HepG2 (cell line): ENCODE measurements around the gene DKKL1. TPM values are rescaled to one million over a fixed set of nuclear protein-coding genes. Genes with fewer than 3 reads are reported as not detected.

Experiments used
- ATAC-seq: fragments of 200-7000 bp; cut with Tn5 transposase; 3 replicates; pipeline ENCODE4 v1.9.1; 2020; ENCODE audit warnings: mild to moderate bottlenecking, moderate library complexity
- BruUV-seq: library from RNA; stranded (reverse); fragments of 400-500 nt; replicated peaks from 2 replicates; lab custom pipeline; 2021; lab: Mats Ljungman, UMichigan
- CTCF ChIA-PET: fragments of 300-600 bp; formaldehyde crosslinking; extraction: SDS; loops from one replicate; lab custom pipeline; 2021; ENCODE audit warnings: low total read pairs, inconsistent platforms, low intra/inter-chr PET ratio; lab: Yijun Ruan, JAX
- POLR2A ChIA-PET: fragments of 350-600 bp; sonication (Branson Sonifier 250); formaldehyde crosslinking; loops from one replicate; lab custom pipeline; 2020; ENCODE audit warnings: antibody characterized with exemption, inconsistent platforms; lab: Yijun Ruan, JAX
- DNase-seq: peaks from one replicate; pipeline ENCODE4 v3.0.0-alpha.2; 2015; ENCODE audit warnings: low spot score
- FAIRE-seq: peaks from 3 replicates; lab custom pipeline; 2011; peaks lifted over from hg19 to GRCh38; lab: Jason Lieb, UNC
- H2AFZ ChIP-seq: one replicate; pipeline ENCODE4 v1.6.1; 2011; ENCODE audit warnings: low read length, inconsistent platforms
- H3K27ac ChIP-seq: fragments of 300-600 bp; 3 replicates; pipeline ENCODE4 v1.8.0; 2011; ENCODE audit warnings: mixed run types, mild to moderate bottlenecking, mixed read lengths, low read length, inconsistent platforms; ENCODE audit not compliant: insufficient read depth; ENCODE audit errors: extremely low read length
- H3K27me3 ChIP-seq, 2 experiments: fragments of 200-600 bp in 1 of 2; 2 replicates in 1 of 2; 3 replicates in 1 of 2; pipeline versions ENCODE4 v1.6.0 to v1.8.0; 2011; ENCODE audit warnings: low read length in 2 of 2, mild to moderate bottlenecking in 2 of 2, moderate library complexity in 2 of 2, inconsistent platforms in 1 of 2; ENCODE audit not compliant: insufficient read depth in 2 of 2, control insufficient read depth in 1 of 2
- H3K36me3 ChIP-seq, 2 experiments: fragments of 200-600 bp in 1 of 2; replicated peaks in 1 of 2; 2 replicates in 1 of 2; 3 replicates in 1 of 2; pipeline versions ENCODE4 v1.5.1 to v1.8.0; 2011; ENCODE audit warnings: low read length in 2 of 2, inconsistent platforms in 1 of 2; ENCODE audit not compliant: insufficient read depth in 2 of 2, control insufficient read depth in 1 of 2
- H3K4me1 ChIP-seq: 2 replicates; pipeline ENCODE4 v1.5.1; 2012; ENCODE audit warnings: low read length, inconsistent platforms; ENCODE audit not compliant: insufficient read depth
- H3K4me2 ChIP-seq: 2 replicates; pipeline ENCODE4 v1.6.0; 2011; ENCODE audit warnings: low read depth, low read length, inconsistent platforms
- H3K4me3 ChIP-seq, 3 experiments: fragments of 200-600 bp in 1 of 3; sonication (generic), shearing (Covaris generic) in 1 of 3; replicated peaks in 1 of 3; 2 replicates each; pipeline ENCODE4 v1.5.1; 2011 to 2016; ENCODE audit warnings: low read length in 3 of 3, inconsistent platforms in 2 of 3, low read depth in 2 of 3, mild to moderate bottlenecking in 2 of 3, control low read depth in 1 of 3, mixed read lengths in 1 of 3; ENCODE audit not compliant: insufficient read depth in 1 of 3
- H3K79me2 ChIP-seq: one replicate; pipeline ENCODE4 v1.6.1; 2011; ENCODE audit warnings: low read length, inconsistent platforms; ENCODE audit not compliant: insufficient read depth
- H3K9ac ChIP-seq: 2 replicates; pipeline ENCODE4 v1.6.0; 2011; ENCODE audit warnings: mild to moderate bottlenecking, low read depth, low read length, inconsistent platforms; ENCODE audit not compliant: insufficient read depth
- H3K9me3 ChIP-seq: 2 replicates; pipeline ENCODE4 v1.5.1; 2012; ENCODE audit warnings: mild to moderate bottlenecking, low read length
- H4K20me1 ChIP-seq: 2 replicates; pipeline ENCODE4 v1.6.0; 2011; ENCODE audit warnings: inconsistent platforms, mild to moderate bottlenecking, low read length, moderate library complexity; ENCODE audit not compliant: insufficient read depth
- CBX5 ChIP-seq: sonication (generic); formaldehyde crosslinking; IDR thresholded peaks from 2 replicates; pipeline ENCODE4 v1.4.0; 2020; ENCODE audit warnings: missing genetic modification reagents, borderline replicate concordance
- CC2D1A ChIP-seq: sonication (generic); formaldehyde crosslinking; IDR thresholded peaks from 2 replicates; pipeline ENCODE4 v1.8.1; 2023; ENCODE audit warnings: mild to moderate bottlenecking, missing genetic modification reagents
- DMAP1 ChIP-seq: IDR thresholded peaks from 2 replicates; pipeline ENCODE4 v1.6.1; 2016
- EEA1 ChIP-seq: sonication (generic); formaldehyde crosslinking; IDR thresholded peaks from 2 replicates; pipeline ENCODE4 v1.5.1; 2020; ENCODE audit warnings: mild to moderate bottlenecking, missing genetic modification reagents, borderline replicate concordance
- NFE2 ChIP-seq: sonication (generic); formaldehyde crosslinking; IDR thresholded peaks from 2 replicates; pipeline ENCODE4 v1.4.0; 2020; ENCODE audit warnings: missing genetic modification reagents
- NFRKB ChIP-seq: fragments of 450-650 bp; IDR thresholded peaks from 2 replicates; pipeline ENCODE4 v1.6.1; 2017
- REL ChIP-seq: sonication (generic); formaldehyde crosslinking; conservative IDR thresholded peaks from 2 replicates; pipeline ENCODE4 v1.8.0; 2022; ENCODE audit warnings: mild to moderate bottlenecking, missing genetic modification reagents, moderate library complexity
- REXO4 ChIP-seq: sonication (generic); formaldehyde crosslinking; IDR thresholded peaks from 2 replicates; pipeline ENCODE4 v1.8.0; 2022; ENCODE audit warnings: missing genetic modification reagents, mild to moderate bottlenecking, borderline replicate concordance
- SAFB2 ChIP-seq: sonication (generic); formaldehyde crosslinking; IDR thresholded peaks from 2 replicates; pipeline ENCODE4 v1.5.1; 2020; ENCODE audit warnings: missing genetic modification reagents, low read depth, mild to moderate bottlenecking, borderline replicate concordance
- ZNF75D ChIP-seq: sonication (generic); formaldehyde crosslinking; IDR thresholded peaks from 2 replicates; pipeline ENCODE4 v1.8.1; 2023; ENCODE audit warnings: missing genetic modification reagents, mild to moderate bottlenecking, borderline replicate concordance
- in situ Hi-C: cut with HindIII; loops from 2 replicates; pipeline ENCODE4 v1.10.0; 2017; ENCODE audit warnings: low pct_unique_long_range_greater_than_20kb; ENCODE audit not compliant: extremely low pct_ligation_motif_present
- intact Hi-C: fragments of 100-400 bp; cut with micrococcal nuclease; formaldehyde crosslinking; loops from one replicate; pipeline ENCODE4 v1.10.0; 2022; ENCODE audit not compliant: unreplicated experiment
- polyA plus RNA-seq, 8 experiments: library from polyadenylated mRNA; depleted of rRNA in 3 of 8; stranded (reverse) in 7 of 8; unstranded in 1 of 8; fragments of >200 nt; fragmentation: Illumina TruSeq in 4 of 8; extraction: Trizol in 4 of 8; gene quantifications; 2 replicates each; pipeline versions ENCODE4 v1.2.1 to v1.2.3, GENCODE V29; 2011 to 2016; ENCODE audit warnings: low read depth in 4 of 8, missing spikeins in 1 of 8, mixed read lengths in 1 of 8; ENCODE audit not compliant: insufficient read depth in 1 of 8
- total RNA-seq, 5 experiments: library from RNA; depleted of rRNA; stranded (reverse); fragments of >200 nt; fragmentation: Illumina TruSeq; extraction: Trizol; gene quantifications; 2 replicates each; pipeline ENCODE4 v1.2.3, GENCODE V29; 2016; ENCODE audit warnings: low read depth in 1 of 5
- TF ChIP-seq, protein P1 (sequence below): sonication (generic); formaldehyde crosslinking; IDR thresholded peaks from 2 replicates; pipeline ENCODE4 v1.4.0; 2020; ENCODE audit warnings: mild to moderate bottlenecking, missing genetic modification reagents
- TF ChIP-seq, protein P2 (sequence below): sonication (generic); formaldehyde crosslinking; IDR thresholded peaks from 2 replicates; pipeline ENCODE4 v1.8.1; 2023; ENCODE audit warnings: missing genetic modification reagents, inconsistent platforms, borderline replicate concordance
- TF ChIP-seq, protein P3 (sequence below): sonication (generic); formaldehyde crosslinking; IDR thresholded peaks from 2 replicates; pipeline ENCODE4 v1.5.0; 2020; ENCODE audit warnings: missing genetic modification reagents
- TF ChIP-seq, protein P4 (sequence below): sonication (generic); formaldehyde crosslinking; IDR thresholded peaks from 2 replicates; pipeline ENCODE4 v1.5.0; 2020; ENCODE audit warnings: mild to moderate bottlenecking, missing genetic modification reagents
- TF ChIP-seq, protein P5 (sequence below): sonication (generic); formaldehyde crosslinking; IDR thresholded peaks from 2 replicates; pipeline ENCODE4 v1.4.0; 2020; ENCODE audit warnings: mild to moderate bottlenecking, missing genetic modification reagents

Gene DKKL1
- total and polyA plus RNA-seq, 2 of the 13 experiments (the other 11 are each of a cell fraction or from before 2014, with no cell fraction given), result 0.30 to 0.31 TPM

DNA sequence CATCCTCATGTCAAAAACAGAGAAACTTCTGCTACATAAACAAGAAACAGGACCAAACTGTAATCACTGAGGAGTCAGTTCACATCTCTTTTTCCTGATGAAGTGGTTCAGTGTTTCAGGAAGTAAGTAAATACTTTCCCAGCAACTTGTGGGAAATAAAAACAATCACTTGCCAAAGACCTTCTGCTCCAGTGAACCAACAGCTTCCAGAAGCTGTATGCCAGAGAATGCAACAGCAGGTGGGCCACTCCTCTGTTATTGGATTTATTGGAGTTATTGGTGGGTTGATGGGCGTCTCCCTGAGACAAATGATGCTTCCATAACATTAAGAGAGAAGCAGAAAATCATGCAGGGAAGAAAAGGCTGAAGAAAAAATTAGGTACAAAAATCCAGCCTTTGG, 48.6 kb upstream of the DKKL1 start (continued):
- TF ChIP-seq EEA1 (CRISPR knock-in tag) (no peak), SAFB2 (no peak), NFE2 (CRISPR knock-in tag) (no peak), CBX5 (CRISPR knock-in tag) (no peak), NFRKB (no peak)
- TF ChIP-seq, all 625 proteins: peak for 0

DNA sequence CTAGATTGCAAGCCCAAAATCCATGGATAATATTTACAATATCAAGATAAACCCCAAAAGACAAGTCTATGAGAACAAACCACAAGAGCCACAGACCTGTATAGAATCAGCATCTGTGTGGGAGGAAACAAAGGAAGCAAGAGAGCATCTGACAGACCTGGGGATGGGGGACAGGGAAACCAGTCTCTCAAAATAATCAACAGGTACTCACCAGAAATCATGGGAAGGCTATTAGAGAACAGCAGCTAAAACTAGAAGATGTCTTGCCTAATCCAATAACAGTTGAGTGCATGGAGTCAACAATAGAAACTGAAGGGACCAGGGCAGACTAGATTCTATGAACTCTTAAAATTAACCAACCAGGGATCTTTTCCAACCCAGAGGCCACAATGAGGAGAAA, 47.4 kb upstream of the DKKL1 start:
- no TSS peak for BruUV-seq
- no peaks in the 10 kb centered on the region for H3K4me1 ChIP-seq
- H2AFZ ChIP-seq, result no peak overlapping the region
- no peak for DNase-seq
- H3K27ac ChIP-seq, result no peak overlapping the region
- no peaks in the 10 kb centered on the region for H4K20me1 ChIP-seq
- no peak for ATAC-seq
- H3K27me3 ChIP-seq, result no peaks in the 10 kb centered on the region
- H3K36me3 ChIP-seq, result no peaks in the 10 kb centered on the region; a peak in 1 of 5 replicates
- POLR2A ChIA-PET, result no interaction called here
- no peak for FAIRE-seq
- no peak overlapping the region for H3K9ac ChIP-seq
- H3K79me2 ChIP-seq, result no peaks in the 10 kb centered on the region
- H3K4me2 ChIP-seq, result no peak overlapping the region
- intact Hi-C loops, result no loop called here
- in situ Hi-C loops, result no loop called here
- CTCF ChIA-PET, result no interaction called here
- H3K4me3 ChIP-seq, result no peak overlapping the region
- H3K9me3 ChIP-seq, result no peaks in the 10 kb centered on the region
- TF ChIP-seq NFRKB (no peak), ZNF75D (CRISPR knock-in tag) (no peak), DMAP1 (CRISPR knock-in tag) (no peak), REL (CRISPR knock-in tag) (no peak), REXO4 (no peak), CC2D1A (no peak)
- TF ChIP-seq, protein P1, sequence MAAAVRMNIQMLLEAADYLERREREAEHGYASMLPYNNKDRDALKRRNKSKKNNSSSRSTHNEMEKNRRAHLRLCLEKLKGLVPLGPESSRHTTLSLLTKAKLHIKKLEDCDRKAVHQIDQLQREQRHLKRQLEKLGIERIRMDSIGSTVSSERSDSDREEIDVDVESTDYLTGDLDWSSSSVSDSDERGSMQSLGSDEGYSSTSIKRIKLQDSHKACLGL (CRISPR knock-in tag), result no peak
- TF ChIP-seq, protein P2, sequence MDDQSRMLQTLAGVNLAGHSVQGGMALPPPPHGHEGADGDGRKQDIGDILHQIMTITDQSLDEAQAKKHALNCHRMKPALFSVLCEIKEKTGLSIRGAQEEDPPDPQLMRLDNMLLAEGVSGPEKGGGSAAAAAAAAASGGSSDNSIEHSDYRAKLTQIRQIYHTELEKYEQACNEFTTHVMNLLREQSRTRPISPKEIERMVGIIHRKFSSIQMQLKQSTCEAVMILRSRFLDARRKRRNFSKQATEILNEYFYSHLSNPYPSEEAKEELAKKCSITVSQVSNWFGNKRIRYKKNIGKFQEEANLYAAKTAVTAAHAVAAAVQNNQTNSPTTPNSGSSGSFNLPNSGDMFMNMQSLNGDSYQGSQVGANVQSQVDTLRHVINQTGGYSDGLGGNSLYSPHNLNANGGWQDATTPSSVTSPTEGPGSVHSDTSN (CRISPR knock-in tag), result no peak
- TF ChIP-seq, protein P3, sequence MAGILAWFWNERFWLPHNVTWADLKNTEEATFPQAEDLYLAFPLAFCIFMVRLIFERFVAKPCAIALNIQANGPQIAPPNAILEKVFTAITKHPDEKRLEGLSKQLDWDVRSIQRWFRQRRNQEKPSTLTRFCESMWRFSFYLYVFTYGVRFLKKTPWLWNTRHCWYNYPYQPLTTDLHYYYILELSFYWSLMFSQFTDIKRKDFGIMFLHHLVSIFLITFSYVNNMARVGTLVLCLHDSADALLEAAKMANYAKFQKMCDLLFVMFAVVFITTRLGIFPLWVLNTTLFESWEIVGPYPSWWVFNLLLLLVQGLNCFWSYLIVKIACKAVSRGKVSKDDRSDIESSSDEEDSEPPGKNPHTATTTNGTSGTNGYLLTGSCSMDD (CRISPR knock-in tag), result no peak
- TF ChIP-seq, protein P4, sequence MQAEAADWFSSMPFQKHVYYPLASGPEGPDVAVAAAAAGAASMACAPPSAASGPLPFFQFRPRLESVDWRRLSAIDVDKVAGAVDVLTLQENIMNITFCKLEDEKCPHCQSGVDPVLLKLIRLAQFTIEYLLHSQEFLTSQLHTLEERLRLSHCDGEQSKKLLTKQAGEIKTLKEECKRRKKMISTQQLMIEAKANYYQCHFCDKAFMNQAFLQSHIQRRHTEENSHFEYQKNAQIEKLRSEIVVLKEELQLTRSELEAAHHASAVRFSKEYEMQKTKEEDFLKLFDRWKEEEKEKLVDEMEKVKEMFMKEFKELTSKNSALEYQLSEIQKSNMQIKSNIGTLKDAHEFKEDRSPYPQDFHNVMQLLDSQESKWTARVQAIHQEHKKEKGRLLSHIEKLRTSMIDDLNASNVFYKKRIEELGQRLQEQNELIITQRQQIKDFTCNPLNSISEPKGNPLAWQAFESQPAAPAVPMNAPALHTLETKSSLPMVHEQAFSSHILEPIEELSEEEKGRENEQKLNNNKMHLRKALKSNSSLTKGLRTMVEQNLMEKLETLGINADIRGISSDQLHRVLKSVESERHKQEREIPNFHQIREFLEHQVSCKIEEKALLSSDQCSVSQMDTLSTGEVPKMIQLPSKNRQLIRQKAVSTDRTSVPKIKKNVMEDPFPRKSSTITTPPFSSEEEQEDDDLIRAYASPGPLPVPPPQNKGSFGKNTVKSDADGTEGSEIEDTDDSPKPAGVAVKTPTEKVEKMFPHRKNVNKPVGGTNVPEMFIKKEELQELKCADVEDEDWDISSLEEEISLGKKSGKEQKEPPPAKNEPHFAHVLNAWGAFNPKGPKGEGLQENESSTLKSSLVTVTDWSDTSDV (CRISPR knock-in tag), result no peak
- TF ChIP-seq, protein P5, sequence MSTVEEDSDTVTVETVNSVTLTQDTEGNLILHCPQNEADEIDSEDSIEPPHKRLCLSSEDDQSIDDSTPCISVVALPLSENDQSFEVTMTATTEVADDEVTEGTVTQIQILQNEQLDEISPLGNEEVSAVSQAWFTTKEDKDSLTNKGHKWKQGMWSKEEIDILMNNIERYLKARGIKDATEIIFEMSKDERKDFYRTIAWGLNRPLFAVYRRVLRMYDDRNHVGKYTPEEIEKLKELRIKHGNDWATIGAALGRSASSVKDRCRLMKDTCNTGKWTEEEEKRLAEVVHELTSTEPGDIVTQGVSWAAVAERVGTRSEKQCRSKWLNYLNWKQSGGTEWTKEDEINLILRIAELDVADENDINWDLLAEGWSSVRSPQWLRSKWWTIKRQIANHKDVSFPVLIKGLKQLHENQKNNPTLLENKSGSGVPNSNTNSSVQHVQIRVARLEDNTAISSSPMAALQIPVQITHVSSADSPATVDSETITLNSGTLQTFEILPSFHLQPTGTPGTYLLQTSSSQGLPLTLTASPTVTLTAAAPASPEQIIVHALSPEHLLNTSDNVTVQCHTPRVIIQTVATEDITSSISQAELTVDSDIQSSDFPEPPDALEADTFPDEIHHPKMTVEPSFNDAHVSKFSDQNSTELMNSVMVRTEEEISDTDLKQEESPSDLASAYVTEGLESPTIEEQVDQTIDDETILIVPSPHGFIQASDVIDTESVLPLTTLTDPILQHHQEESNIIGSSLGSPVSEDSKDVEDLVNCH (CRISPR knock-in tag), result no peak
